NOMO-1 (cell line): Measurements from ENCODE around the gene DPH6.
"Not testable (repeated sequence)": the region's sequence is repeated elsewhere in the genome, so short reads cannot be mapped to it uniquely, and the experiment has no call there.

Experiments used
- DNase-seq, 2 experiments: peaks; one replicate each; lab custom pipeline; 2025; ENCODE audit not compliant: unreplicated experiment in 2 of 2; lab: John Stamatoyannopoulos, UW

The DPH6 gene

GRCh38 chr15:35441279-35441678, 104.7 kb downstream of the DPH6 start:
- DNase-seq, result not testable (repeated sequence)

DNA sequence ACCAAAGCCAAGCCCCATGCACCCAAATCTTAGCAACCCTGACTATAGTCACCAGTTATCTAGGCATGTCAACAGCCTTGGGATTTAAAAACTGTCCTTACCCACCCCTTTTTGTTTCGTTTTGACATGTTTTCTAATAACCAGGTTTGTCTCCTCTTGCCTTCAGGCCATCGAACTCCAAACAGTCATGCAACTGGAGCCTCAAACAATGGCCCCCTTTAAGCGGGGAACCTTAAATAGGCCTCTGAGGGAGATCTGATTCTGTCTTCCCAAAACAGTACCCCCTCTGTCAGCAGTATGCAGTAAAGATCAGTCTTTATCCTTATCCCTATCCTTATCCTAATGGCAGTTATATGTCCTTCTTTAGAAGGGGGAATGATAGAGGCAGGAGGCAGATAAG, 105.7 kb downstream of the DPH6 start:
- DNase-seq, result no peak

- DNase-seq, result no peak
Observed at GRCh38 chr15:35439291-35439690, 106.7 kb downstream of the DPH6 start.

GRCh38 chr15:35437157-35437556, 108.8 kb downstream of the DPH6 start:
- no peak for DNase-seq

DNA sequence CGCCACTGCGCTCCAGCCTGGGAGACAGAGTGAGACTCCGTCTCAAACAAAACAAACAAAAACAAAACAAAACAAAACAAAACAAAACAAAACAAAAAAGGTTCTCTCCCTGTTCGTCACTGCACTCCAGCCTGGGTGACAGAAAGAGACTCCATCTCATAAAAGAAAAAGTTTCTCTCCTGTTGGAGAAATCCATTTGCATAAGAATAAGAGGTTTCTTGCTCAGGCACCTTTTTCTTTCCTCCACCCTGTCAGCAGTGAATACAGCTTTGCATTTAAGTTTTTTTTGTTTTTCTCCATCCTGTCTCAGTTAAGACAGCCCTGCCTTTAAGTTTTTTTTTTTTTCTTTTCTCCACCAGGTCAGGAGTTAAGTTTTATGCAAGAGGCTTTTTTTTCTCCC, 109.5 kb downstream of the DPH6 start:
- DNase-seq, result no peak

- no peak for DNase-seq
Observed at GRCh38 chr15:35431281-35431680, 114.7 kb downstream of the DPH6 start.

DNA sequence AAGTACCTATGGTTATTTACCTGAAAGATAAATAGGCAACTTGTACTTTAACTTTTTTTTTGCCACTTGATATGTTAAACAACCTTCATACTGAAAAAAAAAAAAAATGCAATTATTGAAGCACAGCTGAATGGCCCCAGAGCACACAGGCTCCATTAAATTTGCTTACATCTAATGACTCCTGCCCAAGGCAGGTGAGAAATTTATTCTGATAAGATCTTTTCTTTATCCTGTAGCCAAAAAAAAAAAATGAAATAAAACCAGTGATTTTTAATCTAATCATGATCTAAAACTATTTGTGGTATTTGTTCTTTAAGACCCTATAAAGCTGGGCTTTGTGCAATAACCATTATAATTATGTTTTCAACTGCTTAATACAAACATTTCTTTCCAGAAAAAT, 115.7 kb downstream of the DPH6 start:
- no peak for DNase-seq

- no peak for DNase-seq
Observed at GRCh38 chr15:35427496-35427895, 118.5 kb downstream of the DPH6 start.

DNA sequence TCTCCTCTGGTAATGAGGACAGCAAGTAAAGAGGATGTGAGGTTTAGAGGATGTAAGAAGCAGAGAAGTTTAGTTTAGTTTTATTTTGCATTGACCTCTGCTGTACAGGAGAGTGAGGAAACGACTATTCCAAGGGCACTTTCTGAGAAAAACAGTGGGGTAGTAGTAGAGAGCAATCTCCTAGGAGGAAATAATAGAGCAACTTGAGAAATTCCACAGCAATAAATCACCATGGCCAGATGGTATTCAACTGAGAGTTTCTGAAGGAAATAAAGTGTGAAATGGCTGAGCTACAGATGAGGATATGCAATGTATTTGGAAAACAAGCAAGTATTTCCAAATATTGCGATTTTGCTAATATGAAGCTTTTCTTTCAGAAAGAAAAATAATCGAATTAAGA, 118.9 kb downstream of the DPH6 start:
- DNase-seq, result no peak

DNA sequence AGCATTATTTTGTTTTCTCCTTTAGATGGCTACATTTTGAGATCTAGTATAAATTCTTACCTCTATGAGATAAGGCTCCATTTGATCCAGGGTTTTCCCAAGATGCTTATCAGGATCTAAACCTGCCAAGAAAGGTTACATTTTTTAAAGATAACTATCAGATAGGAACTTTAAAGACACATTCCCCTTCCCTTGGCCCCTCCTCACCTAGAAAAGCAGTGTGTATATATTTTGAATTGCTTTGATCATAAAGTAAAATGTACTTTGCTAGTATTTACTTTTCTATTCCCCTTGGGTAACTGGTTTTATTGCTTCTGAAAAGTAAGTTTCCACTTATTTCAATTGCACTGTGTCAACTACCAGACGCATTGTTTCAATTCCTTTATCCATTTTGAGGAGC, 135.2 kb downstream of the DPH6 start:
- no peak for DNase-seq

- DNase-seq, result no peak
Observed at GRCh38 chr15:35399901-35400300, 146.1 kb downstream of the DPH6 start.

DNA sequence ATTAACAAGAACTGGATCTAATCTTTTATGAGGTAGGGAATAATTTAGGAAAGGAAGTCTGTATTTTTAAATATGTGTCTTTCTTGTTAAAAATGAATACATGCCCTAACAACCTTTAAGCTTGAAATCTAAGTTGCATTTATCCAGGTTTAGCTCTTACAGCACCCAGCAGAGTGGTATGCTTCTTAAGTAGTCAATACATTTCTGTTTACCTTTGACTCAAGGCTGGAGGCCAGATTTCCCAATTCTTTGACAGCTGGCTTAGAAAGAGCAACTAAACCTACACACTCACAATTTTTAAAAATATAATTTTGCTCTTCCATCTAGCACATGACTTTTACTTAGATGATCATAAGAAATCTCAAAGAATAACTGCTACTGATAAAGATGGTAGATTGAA, 148.9 kb downstream of the DPH6 start:
- no peak for DNase-seq

DNA sequence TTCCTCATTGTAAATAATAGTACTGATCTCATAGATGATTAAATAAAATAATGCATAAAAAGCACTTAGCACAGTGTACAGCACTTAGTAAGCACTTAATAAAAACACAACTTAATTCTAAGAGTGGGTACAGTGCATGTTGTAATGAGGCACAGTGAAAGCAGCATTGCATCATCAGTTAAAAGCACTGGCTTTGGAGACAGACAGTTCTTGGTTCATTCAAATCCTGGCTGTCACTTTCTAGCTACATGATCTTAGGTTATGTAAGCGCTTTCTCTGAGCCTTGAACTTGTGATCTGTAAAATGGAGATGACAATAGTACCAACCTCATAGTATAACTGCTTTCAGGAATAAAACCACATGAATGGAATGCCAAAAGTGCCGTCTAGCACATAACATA, 151.5 kb downstream of the DPH6 start:
- DNase-seq, result no peak

- DNase-seq, result no peak
Observed at GRCh38 chr15:35393398-35393797, 152.6 kb downstream of the DPH6 start.

DNA sequence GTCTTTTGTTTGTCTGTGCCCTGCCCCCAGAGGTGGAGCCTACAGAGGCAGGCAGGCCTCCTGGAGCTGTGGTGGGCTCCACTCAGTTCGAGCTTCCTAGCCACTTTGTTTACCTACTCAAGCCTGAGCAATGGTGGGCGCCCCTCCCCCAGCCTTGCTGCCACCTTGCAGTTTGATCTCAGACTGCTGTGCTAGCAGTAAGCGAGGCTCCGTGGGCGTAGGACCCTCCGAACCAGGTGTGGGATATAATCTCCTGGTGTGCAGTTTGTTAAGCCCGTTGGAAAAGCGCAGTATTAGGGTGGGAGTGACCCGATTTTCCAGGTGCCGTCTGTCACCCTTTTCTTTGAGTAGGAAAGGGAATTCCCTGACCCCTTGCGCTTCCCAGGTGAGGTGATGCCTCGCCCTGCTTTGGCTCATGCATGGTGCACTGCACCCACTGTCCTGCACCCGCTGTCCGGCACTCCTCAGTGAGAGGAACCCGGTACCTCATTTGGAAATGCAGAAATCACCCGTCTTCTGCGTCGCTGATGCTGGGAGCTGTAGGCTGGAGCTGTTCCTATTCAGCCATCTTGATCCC, 154.5 kb downstream of the DPH6 start:
- DNase-seq, result not testable (repeated sequence)

DNA sequence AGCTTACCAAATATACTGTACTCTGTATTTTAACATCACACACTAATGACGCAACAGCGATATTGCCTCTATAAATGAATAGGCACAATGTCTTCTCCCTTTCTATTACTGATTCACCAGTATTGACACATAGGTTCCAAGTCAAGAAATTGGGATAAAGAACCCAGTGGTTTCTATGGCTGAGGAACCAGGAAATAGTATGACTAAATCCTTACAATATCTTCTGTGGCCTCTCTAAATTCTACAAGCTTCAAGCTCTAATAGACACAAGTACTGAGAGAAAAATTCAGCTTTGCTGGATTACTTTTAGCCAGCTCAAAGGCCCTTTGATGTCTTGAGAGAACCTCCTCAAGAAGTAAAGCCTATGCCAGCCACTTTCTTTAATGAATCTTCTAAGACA, 162.5 kb downstream of the DPH6 start:
- no peak for DNase-seq

DNA sequence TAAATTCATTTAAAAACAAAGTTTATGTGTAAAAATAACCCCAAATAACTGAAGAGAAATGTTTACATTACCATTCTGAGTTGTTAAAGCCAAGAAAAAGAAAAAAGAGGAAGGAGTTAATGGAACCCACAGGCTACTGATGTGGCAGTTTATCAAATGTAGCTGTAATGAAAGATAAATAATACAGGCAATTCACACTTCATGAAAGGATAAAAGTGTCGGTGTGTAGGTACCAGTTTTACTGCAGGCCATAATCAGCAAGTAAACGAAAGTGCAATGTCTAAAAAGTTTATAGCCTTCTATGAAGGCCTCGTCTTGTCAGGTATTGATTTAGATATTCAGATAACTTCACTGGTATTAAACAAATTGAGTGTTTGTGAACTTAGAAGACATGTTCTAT, 164.6 kb downstream of the DPH6 start:
- no peak for DNase-seq

- DNase-seq, result no peak
Observed at GRCh38 chr15:35379972-35380371, 166.0 kb downstream of the DPH6 start.

GRCh38 chr15:35378454-35378853, 167.5 kb downstream of the DPH6 start:
- not testable (repeated sequence) for DNase-seq

DNA sequence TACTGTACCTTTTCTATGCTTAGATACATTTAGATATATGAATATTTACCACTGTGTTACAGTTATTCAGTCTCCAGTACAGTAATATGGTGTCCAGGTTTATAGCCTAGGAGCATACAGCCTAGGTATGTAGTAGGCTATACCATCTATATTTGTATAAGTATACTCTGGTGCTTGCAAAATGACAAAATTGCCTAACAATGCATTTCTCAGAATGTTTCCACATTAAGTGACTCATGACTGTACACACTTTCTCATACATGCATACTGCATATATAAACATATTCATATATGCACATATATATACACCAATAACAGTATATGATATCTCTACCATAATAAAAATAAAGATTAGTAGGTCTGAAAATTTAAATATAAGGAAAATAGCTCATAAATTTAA, 169.3 kb downstream of the DPH6 start:
- DNase-seq, result no peak

GRCh38 chr15:35374661-35375060, 171.3 kb downstream of the DPH6 start:
- no peak for DNase-seq

DNA sequence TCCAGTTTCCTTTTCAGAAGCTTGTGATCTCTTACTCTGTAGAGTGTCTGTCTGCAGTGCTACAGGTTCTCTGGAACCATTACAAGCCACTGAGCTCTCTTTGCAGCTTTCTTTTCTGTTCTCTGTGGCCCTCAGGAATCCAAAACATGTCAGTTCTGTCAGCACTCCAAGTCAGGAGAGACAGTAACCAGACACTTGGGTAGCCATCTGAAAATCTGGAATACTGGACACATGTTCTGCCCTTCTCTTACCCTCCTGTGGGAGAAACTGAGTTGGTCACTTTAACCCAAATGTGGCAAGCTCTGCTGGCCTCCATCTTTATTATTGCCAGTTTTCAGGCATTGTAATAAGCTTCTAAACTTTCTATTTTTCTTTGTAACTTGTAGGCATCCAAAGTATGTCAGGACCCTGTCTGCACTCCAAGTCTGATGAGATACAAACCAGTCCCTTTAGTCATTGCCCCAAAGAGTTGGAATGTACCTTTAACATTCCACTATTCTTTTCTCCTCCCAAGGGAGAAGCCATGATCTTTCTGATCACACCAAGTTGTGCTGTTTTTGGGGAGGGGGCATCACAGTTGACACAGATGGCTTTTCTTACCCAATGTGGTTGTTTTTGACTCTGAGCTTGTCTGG, 183.7 kb downstream of the DPH6 start:
- DNase-seq, result no peak

- no peak for DNase-seq
Observed at GRCh38 chr15:35358824-35359223, 187.1 kb downstream of the DPH6 start.
